HG02973 (cell line): Measurements from ENCODE around the gene CST7.
"Not testable (repeated sequence)": the region's sequence is repeated elsewhere in the genome, so short reads cannot be mapped to it uniquely, and the experiment has no call there.

Experiments
- ATAC-seq: cut with Tn5 transposase; IDR thresholded peaks from one replicate; pipeline ENCODE4 v1.9.1; 2021; ENCODE audit warnings: moderate library complexity; ENCODE audit not compliant: unreplicated experiment

CST7 gene

GRCh38 chr20:24998631-24999445 lies 49.8 kb downstream of the CST7 start:
- no peak for ATAC-seq

- no peak for ATAC-seq
Measured at GRCh38 chr20:24999568-24999967, 50.5 kb downstream of the CST7 start.

DNA sequence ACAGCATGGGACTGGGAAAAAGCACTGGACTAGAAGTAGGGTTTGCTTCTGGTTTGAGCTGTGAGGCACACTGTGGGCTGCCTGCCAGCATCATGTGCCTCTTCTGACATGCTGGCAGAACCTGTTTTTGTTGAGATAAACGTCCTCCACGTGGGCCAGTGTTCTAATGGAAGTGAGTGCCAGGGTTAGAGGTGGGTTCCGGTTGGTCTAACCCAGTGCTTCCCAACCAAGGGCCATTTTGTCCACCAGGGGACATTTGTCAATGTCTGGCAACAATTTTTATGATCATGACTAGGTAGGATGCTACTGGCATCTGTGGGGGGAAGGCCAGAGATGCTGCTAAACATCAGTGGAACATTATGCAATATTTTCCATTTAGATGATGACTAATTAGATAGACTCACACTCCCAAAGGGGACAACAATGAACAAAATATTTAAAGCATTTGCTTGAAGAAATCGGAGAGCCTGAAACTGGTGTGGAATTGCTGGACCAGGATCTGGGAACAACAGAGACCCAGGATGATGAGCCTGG lies 51.3 kb downstream of the CST7 start:
- no peak for ATAC-seq

- not testable (repeated sequence) for ATAC-seq
Measured at GRCh38 chr20:25001323-25001722, 52.3 kb downstream of the CST7 start.

- ATAC-seq, result no peak
Measured at GRCh38 chr20:25003002-25003401, 53.9 kb downstream of the CST7 start.

GRCh38 chr20:25005220-25005619 lies 56.2 kb downstream of the CST7 start:
- no peak for ATAC-seq

DNA sequence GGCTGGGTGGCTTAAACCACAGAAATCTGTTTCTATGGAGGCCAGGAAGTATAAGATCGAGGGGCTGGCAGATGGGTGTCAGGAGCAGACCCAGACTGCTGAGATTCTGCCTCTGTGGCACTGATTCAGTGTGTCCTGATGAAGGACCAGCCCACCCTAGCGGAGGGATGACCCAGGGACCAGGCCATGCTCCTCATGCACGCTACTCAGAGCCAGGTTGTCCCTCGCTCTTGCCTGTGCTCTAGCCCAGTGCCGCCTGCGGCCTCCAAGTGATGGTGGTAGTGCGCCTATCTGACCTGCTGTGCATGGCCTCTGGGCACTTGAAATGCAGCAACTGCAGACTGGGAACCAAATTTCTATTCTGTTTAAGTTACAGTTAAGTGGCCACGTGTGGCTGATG lies 56.6 kb downstream of the CST7 start:
- ATAC-seq, result no peak

GRCh38 chr20:25006431-25007167 lies 57.5 kb downstream of the CST7 start:
- no peak for ATAC-seq

DNA sequence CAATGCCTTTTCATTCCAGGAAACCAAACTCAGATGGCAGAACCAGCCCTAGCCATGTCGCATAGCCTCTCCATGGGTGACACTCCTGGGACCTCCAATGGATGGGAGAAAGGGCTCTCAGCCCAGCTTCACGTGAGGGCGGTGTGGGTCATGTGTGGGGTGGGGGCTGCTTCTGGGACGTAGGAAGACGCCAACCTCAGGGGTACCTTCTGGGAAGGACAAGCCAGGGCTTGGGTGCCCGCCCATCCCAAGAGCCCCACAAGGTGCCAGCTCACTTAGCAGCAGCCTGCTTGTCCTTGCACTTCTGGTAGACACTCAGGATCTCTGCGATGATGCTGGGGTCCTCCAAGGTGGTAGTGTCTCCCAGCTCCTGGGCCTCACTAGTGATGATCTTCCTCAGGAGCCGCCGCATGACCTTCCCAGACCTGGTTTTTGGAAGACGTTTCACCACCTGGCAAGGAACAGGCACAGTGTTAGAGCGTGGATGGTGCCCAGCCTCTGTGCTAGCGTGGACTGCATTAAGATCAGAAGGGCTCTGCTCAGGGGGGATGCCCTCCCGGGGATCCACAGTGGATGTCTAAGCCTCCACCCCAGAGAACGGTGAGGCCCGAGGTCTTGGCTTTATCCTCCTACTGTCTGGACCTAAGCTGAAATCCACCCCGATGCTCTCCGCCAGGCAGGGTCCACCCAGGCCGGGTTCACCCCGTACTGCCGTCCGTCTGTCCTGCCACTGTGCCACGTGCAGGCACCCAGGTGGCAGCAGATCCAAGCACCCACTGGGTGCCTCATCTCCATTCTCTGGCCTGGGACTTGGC lies 58.6 kb downstream of the CST7 start:
- ATAC-seq, result no peak

- ATAC-seq, result no peak
Measured at GRCh38 chr20:25008388-25009217, 59.5 kb downstream of the CST7 start.
